ENCODE measurements around the gene ITIH4.

DNA sequence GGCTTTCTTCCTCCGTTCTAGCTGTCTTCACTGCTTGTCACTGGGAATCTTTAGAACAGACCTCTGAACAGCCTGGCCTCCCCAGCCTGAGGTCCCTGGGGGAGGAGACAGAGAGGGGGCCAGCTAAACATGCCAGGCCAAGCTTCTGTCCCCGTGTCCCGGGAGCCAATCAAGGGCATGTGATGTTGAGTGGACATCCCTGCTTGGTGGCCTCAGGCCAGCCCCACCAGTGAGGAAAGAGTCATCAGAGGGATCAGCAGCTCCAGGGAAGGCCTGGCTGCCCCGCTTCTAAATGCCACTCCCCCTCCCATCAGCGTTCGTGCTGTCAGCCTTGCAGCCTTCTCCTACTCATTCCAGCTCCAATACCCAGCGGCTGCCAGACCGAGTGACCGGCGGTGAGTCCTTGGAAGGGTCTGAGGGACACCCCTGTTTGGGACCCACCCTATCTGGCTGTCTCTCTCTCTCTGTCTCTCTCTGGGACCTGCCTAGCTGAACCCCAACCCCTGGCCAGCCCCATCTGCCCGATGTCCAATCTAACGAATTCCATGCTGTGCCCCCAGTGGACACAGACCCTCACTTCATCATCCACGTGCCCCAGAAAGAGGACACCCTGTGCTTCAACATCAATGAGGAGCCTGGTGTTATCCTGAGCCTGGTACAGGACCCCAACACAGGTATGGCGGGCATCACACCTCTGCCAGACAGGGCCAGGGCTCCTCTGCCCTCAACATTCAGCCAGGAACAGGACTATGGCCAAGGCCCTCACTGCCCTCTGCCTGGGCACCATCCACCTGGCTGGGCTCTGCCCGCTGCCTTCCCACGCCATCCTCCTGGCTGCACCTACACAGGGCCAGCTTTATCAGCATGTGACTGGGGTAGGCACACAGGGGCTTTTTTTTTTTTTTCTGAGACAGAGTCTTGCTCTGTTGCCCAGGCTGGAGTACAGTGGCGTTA is 42.5 kb downstream of the ITIH4 start:
- TF ChIP-seq, protein P1, sequence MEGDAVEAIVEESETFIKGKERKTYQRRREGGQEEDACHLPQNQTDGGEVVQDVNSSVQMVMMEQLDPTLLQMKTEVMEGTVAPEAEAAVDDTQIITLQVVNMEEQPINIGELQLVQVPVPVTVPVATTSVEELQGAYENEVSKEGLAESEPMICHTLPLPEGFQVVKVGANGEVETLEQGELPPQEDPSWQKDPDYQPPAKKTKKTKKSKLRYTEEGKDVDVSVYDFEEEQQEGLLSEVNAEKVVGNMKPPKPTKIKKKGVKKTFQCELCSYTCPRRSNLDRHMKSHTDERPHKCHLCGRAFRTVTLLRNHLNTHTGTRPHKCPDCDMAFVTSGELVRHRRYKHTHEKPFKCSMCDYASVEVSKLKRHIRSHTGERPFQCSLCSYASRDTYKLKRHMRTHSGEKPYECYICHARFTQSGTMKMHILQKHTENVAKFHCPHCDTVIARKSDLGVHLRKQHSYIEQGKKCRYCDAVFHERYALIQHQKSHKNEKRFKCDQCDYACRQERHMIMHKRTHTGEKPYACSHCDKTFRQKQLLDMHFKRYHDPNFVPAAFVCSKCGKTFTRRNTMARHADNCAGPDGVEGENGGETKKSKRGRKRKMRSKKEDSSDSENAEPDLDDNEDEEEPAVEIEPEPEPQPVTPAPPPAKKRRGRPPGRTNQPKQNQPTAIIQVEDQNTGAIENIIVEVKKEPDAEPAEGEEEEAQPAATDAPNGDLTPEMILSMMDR (conservative IDR thresholded peaks at IDR 0.05; ENCODE audit: low read length) = no peak; the same call in 1 of the 2 replicates
- TF ChIP-seq EZH2phosphoT487 (IDR thresholded peaks at IDR 0.05; ENCODE audit: borderline replicate concordance) = no peak
